GM12878 (cell line): Measurements from ENCODE around the gene ARHGAP32. TPM values are rescaled to one million over a fixed set of nuclear protein-coding genes. Genes with fewer than 3 reads are reported as not detected.

ENCODE experiments used
- ATAC-seq: fragments of 200-7000 bp; cut with Tn5 transposase; 3 replicates; pipeline ENCODE4 v1.9.1; 2020; ENCODE audit warnings: mild to moderate bottlenecking, moderate library complexity
- BruUV-seq: library from RNA; stranded (reverse); fragments of 400-500 nt; replicated peaks from 2 replicates; lab custom pipeline; 2021; lab: Mats Ljungman, UMichigan
- CTCF ChIA-PET: fragments of 300-600 bp; sonication (Branson Sonifier 250); formaldehyde crosslinking; extraction: SDS; loops from one replicate; lab custom pipeline; 2021; ENCODE audit warnings: inconsistent platforms; lab: Yijun Ruan, JAX
- POLR2A ChIA-PET: fragments of 350-600 bp; formaldehyde crosslinking; extraction: SDS; loops from one replicate; lab custom pipeline; 2021; ENCODE audit warnings: inconsistent platforms; lab: Charles Lee
- RAD21 ChIA-PET: fragments of 300-600 bp; sonication (Branson Sonifier 250); formaldehyde crosslinking; loops from one replicate; lab custom pipeline; 2023; ENCODE audit warnings: antibody characterized with exemption; ENCODE audit not compliant: unreplicated experiment; lab: Charles Lee
- SMC1A ChIA-PET: fragments of 300-600 bp; sonication (Branson Sonifier 250); formaldehyde crosslinking; loops from one replicate; lab custom pipeline; 2023; ENCODE audit not compliant: unreplicated experiment, uncharacterized antibody; lab: Charles Lee
- DNase-seq: peaks from one replicate; pipeline ENCODE4 v3.0.0-alpha.2; 2011; ENCODE audit warnings: low read depth, low spot score
- FAIRE-seq: peaks from 3 replicates; lab custom pipeline; 2011; peaks lifted over from hg19 to GRCh38; lab: Jason Lieb, UNC
- H2AFZ ChIP-seq: 2 replicates; pipeline ENCODE4 v1.6.0; 2011; ENCODE audit warnings: low read depth, low read length, control low read depth; ENCODE audit not compliant: control insufficient read depth
- H3K27ac ChIP-seq: 2 replicates; pipeline ENCODE4 v1.5.1; 2011; ENCODE audit warnings: control low read depth; ENCODE audit not compliant: control insufficient read depth, insufficient read depth
- H3K27me3 ChIP-seq, 2 experiments: replicated peaks in 1 of 2; 2 replicates each; pipeline versions ENCODE4 v1.6.0 to v1.6.1; 2011; ENCODE audit warnings: low read length in 1 of 2; ENCODE audit not compliant: control insufficient read depth in 2 of 2, insufficient read depth in 2 of 2
- H3K36me3 ChIP-seq, 2 experiments: 2 replicates each; pipeline ENCODE4 v1.5.1; 2011; ENCODE audit warnings: low read length in 1 of 2; ENCODE audit not compliant: control insufficient read depth in 2 of 2, insufficient read depth in 2 of 2
- H3K4me1 ChIP-seq: 2 replicates; pipeline ENCODE4 v1.6.1; 2011; ENCODE audit warnings: mild to moderate bottlenecking, low read length, moderate library complexity, mixed read lengths; ENCODE audit not compliant: control insufficient read depth, insufficient read depth
- H3K4me2 ChIP-seq: 2 replicates; pipeline ENCODE4 v1.6.0; 2011; ENCODE audit warnings: control low read depth; ENCODE audit not compliant: control insufficient read depth, insufficient read depth
- H3K4me3 ChIP-seq: fragments of 200-600 bp; sonication (generic); 2 replicates; pipeline ENCODE4 v1.5.1; 2016
- H3K79me2 ChIP-seq: 2 replicates; pipeline ENCODE4 v1.6.0; 2011; ENCODE audit warnings: low read length; ENCODE audit not compliant: control insufficient read depth, insufficient read depth
- H3K9ac ChIP-seq: 2 replicates; pipeline ENCODE4 v1.8.0; 2011; ENCODE audit warnings: low read length, control low read depth, mixed read lengths; ENCODE audit not compliant: control insufficient read depth, insufficient read depth
- H3K9me3 ChIP-seq: replicated peaks from 3 replicates; pipeline ENCODE4 v1.5.1; 2011; ENCODE audit warnings: mild to moderate bottlenecking, low read length; ENCODE audit not compliant: control insufficient read depth, insufficient read depth
- H4K20me1 ChIP-seq: 2 replicates; pipeline ENCODE4 v1.6.0; 2011; ENCODE audit not compliant: control insufficient read depth, insufficient read depth
- BMI1 ChIP-seq: fragments of 450-650 bp; IDR thresholded peaks from 2 replicates; pipeline ENCODE4 v1.6.1; 2016; ENCODE audit warnings: mild to moderate bottlenecking, moderate library complexity, borderline replicate concordance
- CHD2 ChIP-seq: IDR thresholded peaks from 2 replicates; pipeline ENCODE4 v1.6.1; 2011; ENCODE audit warnings: low read depth, low read length, improper control_type of control experiment, borderline replicate concordance
- ELK1 ChIP-seq: IDR thresholded peaks from 2 replicates; pipeline ENCODE4 v1.6.1; 2012; ENCODE audit warnings: low read depth, low read length, improper control_type of control experiment
- FOS ChIP-seq: IDR thresholded peaks from 3 replicates; pipeline ENCODE4 v1.6.1; 2011; ENCODE audit warnings: borderline replicate concordance; ENCODE audit not compliant: insufficient read length; ENCODE audit errors: extremely low read depth
- HDAC6 ChIP-seq: fragments of 200-600 bp; sonication (generic); IDR thresholded peaks from one replicate; pipeline ENCODE4 v1.8.0; 2017; ENCODE audit warnings: antibody characterized with exemption; ENCODE audit not compliant: unreplicated experiment
- IRF4 ChIP-seq: IDR thresholded peaks from 2 replicates; pipeline ENCODE4 v1.6.1; 2011; ENCODE audit warnings: low read depth, low read length
- LARP7 ChIP-seq: fragments of 450-650 bp; IDR thresholded peaks from 2 replicates; pipeline ENCODE4 v1.6.1; 2017; ENCODE audit warnings: mild to moderate bottlenecking
- NR2C1 ChIP-seq: fragments of 450-650 bp; IDR thresholded peaks from 2 replicates; pipeline ENCODE4 v1.6.1; 2017; ENCODE audit warnings: antibody characterized with exemption, mild to moderate bottlenecking, moderate library complexity
- NR2C2 ChIP-seq: IDR thresholded peaks from 2 replicates; pipeline ENCODE4 v1.6.1; 2011; ENCODE audit warnings: borderline replicate concordance, low read depth; ENCODE audit not compliant: control insufficient read depth, insufficient read length
- SRF ChIP-seq, 2 experiments: IDR thresholded peaks; 2 replicates each; pipeline ENCODE4 v1.6.1; 2011; ENCODE audit warnings: low read depth in 2 of 2, low read length in 2 of 2, mild to moderate bottlenecking in 1 of 2, moderate library complexity in 1 of 2
- YY1 ChIP-seq: IDR thresholded peaks from 2 replicates; pipeline ENCODE4 v1.6.1; 2011; ENCODE audit warnings: low read depth, mild to moderate bottlenecking, low read length
- WGBS: methylation state at CpG from one replicate; pipeline ENCODE4 v1.1.6; 2016; ENCODE audit warnings: low lambda C conversion rate; ENCODE audit not compliant: insufficient replicate concordance, insufficient coverage; ENCODE audit errors: missing lambda C conversion rate; 5-methylcytosine and 5-hydroxymethylcytosine counted together
- in situ Hi-C: fragments of 300-500 bp; cut with MboI; formaldehyde crosslinking; loops from 9 replicates; pipeline ENCODE4 v1.14.3; 2018; ENCODE audit warnings: mixed read lengths
- intact Hi-C: fragments of 100-400 bp; cut with micrococcal nuclease; formaldehyde crosslinking; loops from one replicate; pipeline ENCODE4 v1.14.2; 2022; ENCODE audit not compliant: unreplicated experiment
- polyA plus RNA-seq, 11 experiments: library from polyadenylated mRNA; depleted of rRNA in 4 of 11; unstranded in 6 of 11; stranded (reverse) in 5 of 11; fragments of >200 nt; fragmentation: Nextera tagmentation in 4 of 11; fragmentation: Illumina TruSeq in 1 of 11; extraction: Ambion mirVana in 4 of 11; extraction: Trizol in 1 of 11; gene quantifications; 1 replicate in 1 of 11; 2 replicates in 10 of 11; pipeline versions ENCODE4 v1.2.1 to v1.2.3, GENCODE V29; 2011 to 2016; ENCODE audit warnings: inconsistent platforms in 2 of 11, missing spikeins in 2 of 11, low read depth in 1 of 11
- total RNA-seq, 4 experiments: library from RNA; depleted of rRNA in 3 of 4; stranded (reverse); fragments of >200 nt in 3 of 4; fragmentation: Illumina TruSeq in 1 of 4; extraction: Trizol in 1 of 4; gene quantifications; 2 replicates each; pipeline versions ENCODE4 v1.2.1 to v1.2.3, GENCODE V29; 2013 to 2021

Gene ARHGAP32
- total and polyA plus RNA-seq, 10 of the 15 experiments (the other 5 are each of a cell fraction or from before 2014, with no cell fraction given), result under 0.01 to 0.46 (median 0.12) TPM; not detected in 1

GRCh38 chr11:128963744-128964325 is 228.3 kb downstream of the ARHGAP32 start:
- H3K4me3 ChIP-seq, result no peak overlapping the region
- FAIRE-seq (no peak), ATAC-seq (0 out of 3 replicates have a peak, but pooled peaks have one; percentile 26), DNase-seq (no peak)
- POLR2A ChIA-PET, result interaction anchor here (0.6 kb wide), 1 partner anchor 144 kb away, joined by 5 read pairs; no protein-coding TSS in a partner anchor
- H3K36me3 ChIP-seq, result no peaks in the 10 kb centered on the region; a peak in 1 of 4 replicates
- H3K9ac ChIP-seq, result no peak overlapping the region
- RAD21 ChIA-PET, result interaction anchor here (0.6 to 1.7 kb wide), 3 partner anchors 15 to 717 kb away, joined by 3 to 7 read pairs (median 3); no protein-coding TSS in a partner anchor
- H3K9me3 ChIP-seq, result no peaks in the 10 kb centered on the region
- no peak overlapping the region for H3K27ac ChIP-seq
- WGBS, result 48% methylated on average over 3 of the region's 3 CpGs
- CTCF ChIA-PET, result interaction anchor here (2.2 to 20.8 kb wide), 2 partner anchors 16 to 76 kb away, joined by 6 to 480 read pairs; partner anchors contain the start of gene KCNJ5
- BruUV-seq, result no TSS peak
- no peaks in the 10 kb centered on the region for H4K20me1 ChIP-seq
- SMC1A ChIA-PET, result no interaction called here
- in situ Hi-C loops (no loop called here), intact Hi-C loops (no loop called here)
- no peak overlapping the region for H3K4me2 ChIP-seq
- peaks cover 15% of the 10 kb centered on the region for H3K4me1 ChIP-seq
- no peak for TF ChIP-seq ELK1
- TF ChIP-seq IRF4, result no peak
- no peak for TF ChIP-seq FOS
- TF ChIP-seq BMI1, result no peak
- no peak for TF ChIP-seq NR2C1
- no peak for TF ChIP-seq YY1
- no peak for TF ChIP-seq SRF (IDR thresholded peaks at IDR 0.05; ENCODE audit: low read depth in 2 of 2, low read length in 2 of 2)
- TF ChIP-seq HDAC6, result no peak
- TF ChIP-seq LARP7, result no peak
- TF ChIP-seq CHD2, result no peak
- no peak for TF ChIP-seq NR2C2
- H2AFZ ChIP-seq, result no peak overlapping the region
- H3K79me2 ChIP-seq, result no peaks in the 10 kb centered on the region
- 0 out of 4 replicates have a peak, but pooled peaks cover 0 to 6% of the 10 kb centered on the region in 2 experiments for H3K27me3 ChIP-seq
